T-helper 1 cell (primary cell): ENCODE measurements around the gene TMEM128.
"Not testable (repeated sequence)": the region's sequence is repeated elsewhere in the genome, so short reads cannot be mapped to it uniquely, and the experiment has no call there.

Experiments used
- DNase-seq, 5 donors: peaks; one replicate each; pipeline ENCODE4 v3.0.0-alpha.2; 2012 to 2020

TMEM128 gene

GRCh38 chr4:4254666-4255065 is 6.6 kb upstream of the TMEM128 start:
- DNase-seq = no peak

DNA sequence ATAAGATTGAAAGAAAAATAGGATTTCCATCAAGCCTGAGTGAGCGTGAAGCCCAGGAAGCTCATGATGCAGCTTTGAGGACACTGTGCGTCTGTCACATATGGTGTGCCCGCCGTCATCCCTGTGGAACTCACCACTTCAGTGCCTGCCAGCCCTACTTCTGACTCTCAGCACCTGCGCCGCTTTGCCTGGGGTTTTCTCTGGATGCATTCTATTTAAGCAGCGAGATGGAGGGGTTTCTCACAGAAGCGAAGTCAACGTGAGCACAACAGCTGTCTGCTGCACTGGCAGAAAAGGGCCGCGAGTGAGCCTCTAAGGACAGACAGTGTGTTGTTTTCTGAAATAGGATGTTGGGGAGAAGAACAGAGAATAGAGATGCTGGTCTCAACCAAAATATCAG is 6.2 kb upstream of the TMEM128 start:
- DNase-seq = no peak

DNA sequence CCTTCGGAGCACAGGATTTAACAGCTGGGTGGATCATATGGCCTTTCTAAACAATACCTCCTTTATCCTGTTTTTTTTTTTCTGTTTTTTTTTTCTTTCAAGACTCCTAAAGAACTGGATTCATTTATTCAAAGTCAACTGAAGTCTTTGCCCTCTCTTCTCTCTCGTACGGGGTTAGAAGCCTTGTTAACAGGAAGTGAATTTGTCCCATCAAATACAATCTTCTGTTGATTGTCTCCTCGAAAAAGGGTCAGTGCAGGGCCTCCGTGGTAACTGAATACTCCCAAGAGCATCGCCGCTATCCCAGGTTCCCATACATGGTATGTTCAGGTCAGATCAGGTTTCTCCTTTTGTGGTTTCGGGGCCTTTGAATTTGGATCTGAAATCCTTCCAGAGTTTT is 1.8 kb upstream of the TMEM128 start:
- no peak for DNase-seq

DNA sequence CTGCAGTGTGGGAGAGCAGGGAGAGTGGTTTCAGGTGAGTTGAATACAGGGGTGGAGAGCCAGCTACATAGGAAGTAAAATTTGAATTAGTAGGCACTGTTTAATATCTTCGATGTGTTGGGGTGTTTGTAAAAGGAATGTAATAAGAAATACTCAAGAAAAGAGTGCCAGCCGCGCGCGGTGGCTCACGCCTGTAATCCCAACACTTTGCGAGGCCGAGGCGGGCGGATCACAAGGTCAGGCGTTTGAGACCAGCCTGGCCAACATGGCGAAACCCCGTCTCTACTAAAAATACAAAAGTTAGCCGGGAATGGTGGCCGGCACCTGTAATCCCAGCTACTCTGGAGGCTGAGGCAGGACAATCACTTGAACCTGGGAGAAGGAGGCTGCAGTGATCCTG is 1.3 kb upstream of the TMEM128 start:
- not testable (repeated sequence) for DNase-seq

GRCh38 chr4:4248885-4249203 is 821 bp upstream of the TMEM128 start:
- no peak for DNase-seq

GRCh38 chr4:4247696-4248028 is 361 bp downstream of the TMEM128 start:
- no peak for DNase-seq

DNA sequence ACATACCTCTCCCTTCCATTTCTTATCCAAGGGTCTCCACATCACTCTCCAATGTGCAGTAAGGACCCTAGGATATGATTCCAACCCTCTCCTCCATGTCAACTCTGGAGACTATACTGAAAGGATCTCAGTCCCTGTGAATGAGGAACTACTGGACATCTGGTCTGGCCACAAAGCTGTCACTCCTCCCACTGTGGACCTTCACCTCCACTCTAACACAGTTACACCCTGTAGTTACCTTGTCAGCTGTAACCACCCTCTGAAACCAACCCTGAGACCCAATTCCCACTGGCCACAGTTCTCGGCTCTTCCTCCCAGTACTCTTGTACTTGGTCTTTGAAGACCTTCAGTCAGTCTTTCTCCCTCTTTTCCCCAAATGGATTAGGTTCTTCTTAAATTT is 2.9 kb downstream of the TMEM128 start:
- DNase-seq = no peak

DNA sequence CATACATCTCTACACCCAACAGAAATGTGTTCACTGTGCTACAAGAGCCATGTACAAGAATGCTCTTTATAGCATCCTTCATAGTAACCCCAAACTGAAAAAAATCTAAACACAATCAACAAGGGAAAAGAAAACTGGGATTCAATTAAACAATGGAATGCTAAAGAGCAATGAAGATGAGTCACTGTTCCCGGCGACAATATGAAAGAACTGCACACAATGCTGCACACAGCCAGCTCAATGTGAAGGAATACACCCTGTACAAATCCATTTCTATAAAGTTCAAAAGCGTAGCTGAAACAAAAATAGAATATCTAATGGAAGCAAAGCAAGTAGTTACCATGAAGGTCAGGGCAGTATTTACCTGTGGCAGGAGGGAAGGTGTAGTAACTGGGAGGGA is 8.5 kb downstream of the TMEM128 start:
- not testable (repeated sequence) for DNase-seq

- DNase-seq = no peak
Measured at GRCh38 chr4:4233610-4234009, 14.4 kb downstream of the TMEM128 start.

- DNase-seq = no peak
Measured at GRCh38 chr4:4228356-4228668, 19.7 kb downstream of the TMEM128 start.

DNA sequence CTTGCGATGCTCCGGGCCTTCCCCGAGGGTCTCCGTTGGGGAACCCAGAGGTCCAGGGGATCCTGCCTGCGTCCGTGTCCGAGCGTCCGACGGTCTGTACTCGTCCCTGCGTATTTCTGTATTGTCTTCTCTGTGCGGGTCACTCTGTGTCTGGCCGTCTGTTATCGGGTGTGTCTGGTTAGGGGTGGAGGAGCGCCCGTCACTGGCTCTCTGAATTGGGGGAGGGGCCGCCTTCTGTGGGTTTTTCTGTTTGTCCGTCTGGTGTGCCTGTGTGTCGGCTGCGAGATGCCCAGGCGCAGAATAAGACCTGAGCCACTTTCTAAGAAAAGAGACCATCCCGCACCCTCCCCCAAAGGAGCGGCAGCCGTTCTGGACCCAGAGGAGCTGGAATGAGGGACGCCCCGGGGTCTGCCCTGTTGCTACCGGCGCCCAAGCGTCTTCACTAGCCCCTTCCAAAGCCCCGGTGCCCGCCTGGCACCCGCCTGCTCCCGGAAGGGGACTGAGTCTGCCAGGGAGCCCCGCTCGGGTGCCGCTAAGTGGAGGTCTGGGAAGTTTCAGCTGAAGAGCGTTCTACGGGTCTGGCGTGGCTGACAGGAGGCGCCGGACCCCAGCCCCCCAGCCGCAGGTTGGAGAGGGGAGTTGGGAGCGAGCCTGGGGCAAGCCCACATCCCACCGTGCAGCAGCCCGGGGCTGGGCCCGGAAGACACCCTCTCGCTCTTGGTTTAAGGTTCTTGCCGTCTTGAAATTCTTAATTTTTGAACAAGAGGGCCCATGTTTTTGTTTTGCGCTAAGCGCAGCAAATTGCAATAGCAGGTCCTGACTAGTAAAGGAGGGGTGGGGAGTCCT is 20.3 kb downstream of the TMEM128 start:
- DNase-seq = no peak

GRCh38 chr4:4226606-4227438 is 21.2 kb downstream of the TMEM128 start, which contains the start of gene OTOP1:
TSS of gene OTOP1 (minus strand) at chr4:4226929. CDS start at chr4:4226864, 65 bp downstream.
- no peak for DNase-seq

- DNase-seq = no peak
Measured at GRCh38 chr4:4225915-4226605, 22.0 kb downstream of the TMEM128 start.

- DNase-seq = no peak
Measured at GRCh38 chr4:4217113-4217512, 30.9 kb downstream of the TMEM128 start.

DNA sequence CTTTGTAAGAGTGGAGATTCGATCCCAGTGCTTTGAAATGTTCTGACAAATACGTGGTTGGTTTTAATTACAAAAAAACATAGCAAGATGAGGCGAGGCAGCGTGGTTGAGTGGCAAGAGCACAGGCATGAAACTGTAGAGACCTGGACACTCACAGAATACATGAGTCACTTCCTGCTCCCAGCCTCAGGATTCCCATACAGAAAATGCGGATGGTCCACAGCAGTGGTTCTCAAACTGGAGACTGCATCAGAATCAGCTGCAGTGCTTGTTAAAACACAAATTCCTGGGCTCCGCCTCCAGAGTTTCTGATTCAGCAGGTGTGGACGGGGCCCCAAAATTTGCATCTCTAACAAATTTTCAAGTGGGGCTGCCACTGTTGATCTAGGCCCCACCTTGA is 31.4 kb downstream of the TMEM128 start:
- no peak for DNase-seq

- not testable (repeated sequence) for DNase-seq
Measured at GRCh38 chr4:4213674-4214073, 34.3 kb downstream of the TMEM128 start.

- no peak for DNase-seq
Measured at GRCh38 chr4:4206204-4206603, 41.8 kb downstream of the TMEM128 start.

GRCh38 chr4:4204401-4204745 is 43.6 kb downstream of the TMEM128 start:
- DNase-seq = no peak

- no peak for DNase-seq
Measured at GRCh38 chr4:4203688-4204400, 44.2 kb downstream of the TMEM128 start.

DNA sequence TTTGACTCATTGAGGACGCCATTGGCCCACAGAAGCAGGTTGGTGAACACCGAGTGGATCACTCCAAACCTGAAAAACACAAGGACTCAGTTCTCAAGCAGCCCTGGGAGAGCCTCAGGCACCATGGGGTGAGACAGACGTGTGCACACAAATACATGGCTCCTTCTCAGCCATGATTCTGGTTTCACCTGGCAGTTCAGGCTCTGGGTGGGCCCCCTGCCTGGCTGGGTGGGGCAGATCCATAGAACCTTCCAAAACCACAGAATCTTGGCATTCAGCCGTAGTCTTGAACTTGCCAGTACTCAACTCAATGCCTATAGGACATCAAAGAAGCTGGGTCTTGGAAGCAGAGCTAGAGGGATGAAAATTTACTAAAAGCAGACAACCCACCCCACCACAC is 45.5 kb downstream of the TMEM128 start:
- DNase-seq = no peak

DNA sequence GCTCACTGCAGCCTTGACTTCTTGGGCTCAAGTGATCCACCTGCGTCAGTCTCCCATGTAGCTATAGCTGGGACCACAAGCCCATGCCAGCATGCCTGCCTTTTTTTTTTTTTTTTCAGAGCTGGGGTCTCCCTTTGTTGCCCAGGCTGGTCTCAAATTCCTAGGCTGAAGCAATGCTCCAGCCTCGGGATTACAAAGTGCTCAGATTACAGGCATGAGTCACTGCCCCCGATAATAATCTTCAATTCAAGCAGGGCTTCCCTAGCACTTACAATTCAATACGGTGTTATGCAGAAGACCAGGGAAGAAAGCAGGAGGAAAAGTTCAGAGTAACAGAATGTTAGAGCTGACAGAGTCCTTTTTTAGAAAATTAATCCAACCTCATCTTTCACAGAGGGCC is 47.4 kb downstream of the TMEM128 start:
- DNase-seq = no peak

GRCh38 chr4:4195354-4195753 is 52.7 kb downstream of the TMEM128 start:
- no peak for DNase-seq

DNA sequence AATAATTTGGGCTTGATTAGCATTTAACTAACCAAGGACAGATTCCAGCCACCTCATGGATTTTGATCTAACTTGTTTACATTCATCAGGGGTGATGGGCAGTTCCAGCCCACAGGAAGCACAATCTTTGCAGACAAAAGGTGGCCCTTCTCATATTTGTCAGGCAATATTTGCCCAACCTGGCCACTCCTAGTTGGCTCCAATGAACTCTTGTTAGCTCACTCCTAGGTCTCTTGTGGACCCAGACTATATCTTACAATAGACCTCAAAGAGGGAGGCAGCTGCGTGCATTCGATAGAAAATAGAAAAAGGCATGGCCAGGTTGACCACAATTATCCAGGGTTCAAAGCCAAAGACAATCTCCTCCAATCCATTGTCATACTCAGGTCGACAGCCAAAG is 59.5 kb downstream of the TMEM128 start:
- DNase-seq = not testable (repeated sequence)
